ENCODE results near the gene RPTOR. TPM values are rescaled to one million over a fixed set of nuclear protein-coding genes. Genes with fewer than 3 reads are reported as not detected.

Gene RPTOR
- total RNA-seq, 1 experiment from 2014 or later: 58.0 TPM

DNA sequence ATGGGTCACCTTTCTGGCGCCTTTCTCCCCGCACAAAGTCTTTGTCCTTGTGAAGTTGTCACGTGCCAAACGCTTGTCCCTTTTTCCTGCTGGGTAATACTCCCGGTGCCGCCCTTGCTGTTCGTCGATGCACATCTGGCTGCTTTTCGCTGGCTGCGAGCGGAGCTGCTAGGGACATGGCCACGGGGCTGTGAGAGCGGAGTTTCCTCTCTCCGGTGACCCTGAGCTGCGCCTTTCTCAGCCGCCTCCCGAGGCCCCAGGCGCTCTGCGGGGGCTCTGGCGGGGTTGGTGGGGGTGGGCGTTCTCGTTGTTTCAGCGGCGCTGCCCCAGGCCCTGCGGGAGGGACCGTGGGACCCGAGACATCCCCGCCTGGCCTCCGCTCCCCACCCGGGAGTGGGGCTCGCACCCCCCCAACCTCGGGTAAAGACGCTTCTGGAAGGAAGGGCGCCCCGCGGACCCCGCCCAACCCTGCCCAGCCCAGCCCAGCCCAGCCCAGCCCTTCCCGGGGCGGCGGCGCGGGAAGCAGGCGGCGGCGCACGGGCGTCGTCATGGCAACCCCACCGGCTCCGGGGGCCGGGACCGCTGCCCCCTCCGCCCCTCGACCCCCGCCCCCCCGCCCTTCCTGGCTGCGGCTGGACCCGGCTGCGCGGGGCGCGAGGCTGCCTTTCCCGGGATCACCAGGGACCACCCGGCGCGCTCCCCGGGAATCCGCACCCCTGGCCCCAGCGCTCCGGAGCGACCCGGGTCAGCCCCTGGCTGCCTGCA is 459.3 kb downstream of the RPTOR start:
- ATAC-seq: peak; percentile 49
- DNase-seq (ENCODE audit: low read depth, low spot score): no peak
- ChIA-PET CTCF (interaction anchor here (0.6 kb wide), 2 partner anchors 219 to 238 kb away, joined by 3 to 5 read pairs; no protein-coding TSS in a partner anchor), POLR2A (no interaction called here)
- Histone ChIP-seq H3K4me1 (ENCODE audit: control insufficient read depth, insufficient read depth, low read length) (peaks cover 11% of the 10 kb centered on the region), H3K36me3 (ENCODE audit: control insufficient read depth, insufficient read depth, low read length) (no peaks in the 10 kb centered on the region), H3K27ac (ENCODE audit: low read length) (peak overlapping the region; percentile 40; the same call in 1 of the 2 replicates), H3K9me3 (ENCODE audit: control insufficient read depth, insufficient read depth, low read depth, low read length) (no peaks in the 10 kb centered on the region), H3K27me3 (ENCODE audit: control insufficient read depth, insufficient read depth, low read length) (peaks cover 9% of the 10 kb centered on the region), H3K4me3 (ENCODE audit: low read depth in 2 of 2, low read length in 2 of 2) (peak overlapping the region; percentile 31 to 46)
- BruUV-seq (replicated peaks): no TSS peak
- TF ChIP-seq POLR2AphosphoS5 (IDR thresholded peaks at IDR 0.05; ENCODE audit: low read depth, low read length): no peak; the same call in 1 of the 2 replicates
- 0 out of 2 replicates have a peak, but pooled peaks have one; percentile 32 for TF ChIP-seq SIN3A (IDR thresholded peaks at IDR 0.05; ENCODE audit: borderline replicate concordance, insufficient read depth, low read depth, low read length)
- in situ Hi-C loops (cut with HindIII; ENCODE audit: low pct_unique_long_range_greater_than_20kb, low sequenced_read_pairs): no loop called here
- intact Hi-C loops (cut with micrococcal nuclease; ENCODE audit: unreplicated experiment): no loop called here

- in situ Hi-C loops (cut with HindIII; ENCODE audit: low pct_unique_long_range_greater_than_20kb, low sequenced_read_pairs) (no loop called here), intact Hi-C loops (cut with micrococcal nuclease; ENCODE audit: unreplicated experiment) (no loop called here)
- H3K4me1 ChIP-seq (ENCODE audit: control insufficient read depth, insufficient read depth, low read length): peaks cover 11% of the 10 kb centered on the region
- POLR2A ChIA-PET: no interaction called here
- H3K36me3 ChIP-seq (ENCODE audit: control insufficient read depth, insufficient read depth, low read length): no peaks in the 10 kb centered on the region
- H3K9me3 ChIP-seq (ENCODE audit: control insufficient read depth, insufficient read depth, low read depth, low read length): no peaks in the 10 kb centered on the region
- H3K27ac ChIP-seq (ENCODE audit: low read length): no peak overlapping the region
- ATAC-seq (no peak), DNase-seq (ENCODE audit: low read depth, low spot score) (no peak)
- H3K27me3 ChIP-seq (ENCODE audit: control insufficient read depth, insufficient read depth, low read length): peaks cover 9% of the 10 kb centered on the region
- TF ChIP-seq, protein P1, sequence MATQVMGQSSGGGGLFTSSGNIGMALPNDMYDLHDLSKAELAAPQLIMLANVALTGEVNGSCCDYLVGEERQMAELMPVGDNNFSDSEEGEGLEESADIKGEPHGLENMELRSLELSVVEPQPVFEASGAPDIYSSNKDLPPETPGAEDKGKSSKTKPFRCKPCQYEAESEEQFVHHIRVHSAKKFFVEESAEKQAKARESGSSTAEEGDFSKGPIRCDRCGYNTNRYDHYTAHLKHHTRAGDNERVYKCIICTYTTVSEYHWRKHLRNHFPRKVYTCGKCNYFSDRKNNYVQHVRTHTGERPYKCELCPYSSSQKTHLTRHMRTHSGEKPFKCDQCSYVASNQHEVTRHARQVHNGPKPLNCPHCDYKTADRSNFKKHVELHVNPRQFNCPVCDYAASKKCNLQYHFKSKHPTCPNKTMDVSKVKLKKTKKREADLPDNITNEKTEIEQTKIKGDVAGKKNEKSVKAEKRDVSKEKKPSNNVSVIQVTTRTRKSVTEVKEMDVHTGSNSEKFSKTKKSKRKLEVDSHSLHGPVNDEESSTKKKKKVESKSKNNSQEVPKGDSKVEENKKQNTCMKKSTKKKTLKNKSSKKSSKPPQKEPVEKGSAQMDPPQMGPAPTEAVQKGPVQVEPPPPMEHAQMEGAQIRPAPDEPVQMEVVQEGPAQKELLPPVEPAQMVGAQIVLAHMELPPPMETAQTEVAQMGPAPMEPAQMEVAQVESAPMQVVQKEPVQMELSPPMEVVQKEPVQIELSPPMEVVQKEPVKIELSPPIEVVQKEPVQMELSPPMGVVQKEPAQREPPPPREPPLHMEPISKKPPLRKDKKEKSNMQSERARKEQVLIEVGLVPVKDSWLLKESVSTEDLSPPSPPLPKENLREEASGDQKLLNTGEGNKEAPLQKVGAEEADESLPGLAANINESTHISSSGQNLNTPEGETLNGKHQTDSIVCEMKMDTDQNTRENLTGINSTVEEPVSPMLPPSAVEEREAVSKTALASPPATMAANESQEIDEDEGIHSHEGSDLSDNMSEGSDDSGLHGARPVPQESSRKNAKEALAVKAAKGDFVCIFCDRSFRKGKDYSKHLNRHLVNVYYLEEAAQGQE (IDR thresholded peaks at IDR 0.05; ENCODE audit: insufficient read depth in 1 of 2, low read depth in 2 of 2, low read length in 1 of 2): no peak
- TF ChIP-seq SIN3A (IDR thresholded peaks at IDR 0.05; ENCODE audit: borderline replicate concordance, insufficient read depth, low read depth, low read length) (no peak), CTCF (IDR thresholded peaks at IDR 0.05) (no peak), TCF7L2 (IDR thresholded peaks at IDR 0.05; ENCODE audit: low read depth, low read length) (no peak), POLR2AphosphoS5 (IDR thresholded peaks at IDR 0.05; ENCODE audit: low read depth, low read length) (no peak)
- no peak overlapping the region for H3K4me3 ChIP-seq (ENCODE audit: low read depth in 2 of 2, low read length in 2 of 2)
- CTCF ChIA-PET: no interaction called here
- BruUV-seq (replicated peaks): no TSS peak
Measured at GRCh38 chr17:81006891-81007290, 462.3 kb downstream of the RPTOR start.

- intact Hi-C loops (cut with micrococcal nuclease; ENCODE audit: unreplicated experiment): no loop called here
- no peak for ATAC-seq
Measured at GRCh38 chr17:81008140-81008539, 463.5 kb downstream of the RPTOR start.

More at GRCh38 chr17:81008140-81008539, 463.5 kb downstream of the RPTOR start:
- POLR2A ChIA-PET: no interaction called here
- CTCF ChIA-PET: no interaction called here
- no TSS peak for BruUV-seq (replicated peaks)
- H3K4me1 ChIP-seq (ENCODE audit: control insufficient read depth, insufficient read depth, low read length): peaks cover 6% of the 10 kb centered on the region
- TF ChIP-seq SIN3A (IDR thresholded peaks at IDR 0.05; ENCODE audit: borderline replicate concordance, insufficient read depth, low read depth, low read length): no peak
- no peak for TF ChIP-seq POLR2AphosphoS5 (IDR thresholded peaks at IDR 0.05; ENCODE audit: low read depth, low read length)
- no peak for TF ChIP-seq TCF7L2 (IDR thresholded peaks at IDR 0.05; ENCODE audit: low read depth, low read length)
- no peak for TF ChIP-seq CTCF (IDR thresholded peaks at IDR 0.05)
- no peak overlapping the region for H3K27ac ChIP-seq (ENCODE audit: low read length)
- peaks cover 9% of the 10 kb centered on the region for H3K27me3 ChIP-seq (ENCODE audit: control insufficient read depth, insufficient read depth, low read length)
- no peaks in the 10 kb centered on the region for H3K36me3 ChIP-seq (ENCODE audit: control insufficient read depth, insufficient read depth, low read length)
- H3K4me3 ChIP-seq (ENCODE audit: low read depth in 2 of 2, low read length in 2 of 2): no peak overlapping the region
- no peak for DNase-seq (ENCODE audit: low read depth, low spot score)
- in situ Hi-C loops (cut with HindIII; ENCODE audit: low pct_unique_long_range_greater_than_20kb, low sequenced_read_pairs): no loop called here
- H3K9me3 ChIP-seq (ENCODE audit: control insufficient read depth, insufficient read depth, low read depth, low read length): no peaks in the 10 kb centered on the region
